GM18502 (cell line): ENCODE measurements around the gene SLC22A12.

Source experiments
- ATAC-seq: cut with Tn5 transposase; IDR thresholded peaks from one replicate; pipeline ENCODE4 v1.9.1; 2021; ENCODE audit warnings: mild to moderate bottlenecking; ENCODE audit not compliant: unreplicated experiment, poor library complexity

The SLC22A12 gene

GRCh38 chr11:64619811-64620380, 28.9 kb downstream of the SLC22A12 start:
- ATAC-seq: no peak

DNA sequence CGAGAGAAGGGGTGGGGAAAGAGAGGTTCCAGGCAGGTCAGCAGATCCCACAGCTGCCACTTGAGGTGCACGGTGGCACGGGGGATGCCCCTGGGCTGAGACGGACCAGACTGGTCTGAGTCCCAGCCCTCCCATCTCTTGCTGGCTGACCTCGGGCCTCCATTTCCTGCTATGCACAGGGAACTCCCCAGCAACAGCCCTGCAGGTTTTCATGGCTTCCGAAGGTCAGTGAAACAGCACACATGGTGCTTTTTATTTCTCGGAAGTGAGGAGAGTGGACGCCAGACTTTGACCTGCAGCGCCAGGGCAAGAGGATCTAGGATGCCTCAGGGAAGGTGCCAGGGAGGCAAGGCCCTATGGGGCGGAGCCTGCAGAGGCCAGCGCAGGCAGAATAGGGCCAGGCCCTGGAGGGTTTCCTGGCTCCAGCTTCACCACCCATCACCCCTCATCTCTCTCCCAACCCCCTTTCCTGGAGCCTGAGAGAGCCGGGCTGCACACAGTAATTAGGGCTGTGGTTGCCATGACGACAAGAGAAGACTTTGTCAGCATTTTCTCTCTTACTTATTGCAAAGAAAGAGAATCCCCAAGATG, 29.5 kb downstream of the SLC22A12 start:
- no peak for ATAC-seq

- ATAC-seq: no peak
These were observed 30.4 kb downstream of the SLC22A12 start for GRCh38 chr11:64621283-64622019.

DNA sequence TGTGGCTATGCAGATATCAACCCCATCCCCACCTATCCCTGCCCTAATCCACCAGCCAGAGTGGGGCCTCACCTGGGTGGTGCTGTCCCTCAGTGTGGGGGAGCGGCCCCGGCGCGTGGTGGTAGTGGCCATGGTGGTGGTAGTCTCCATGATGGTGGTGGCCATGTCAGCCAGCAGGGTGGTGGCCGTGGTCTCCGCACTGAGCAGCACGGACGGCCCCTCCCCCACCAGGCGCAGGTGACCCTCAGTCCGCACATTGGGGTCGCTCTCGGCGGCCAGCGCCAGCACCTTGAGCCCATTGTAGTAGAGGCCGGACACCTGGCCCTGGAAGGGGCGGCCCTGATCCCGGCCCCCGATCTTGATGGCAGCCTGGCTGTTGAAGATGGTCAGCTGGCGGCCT, 31.7 kb downstream of the SLC22A12 start:
- ATAC-seq: no peak

GRCh38 chr11:64624883-64625481, 34.0 kb downstream of the SLC22A12 start:
- no peak for ATAC-seq

DNA sequence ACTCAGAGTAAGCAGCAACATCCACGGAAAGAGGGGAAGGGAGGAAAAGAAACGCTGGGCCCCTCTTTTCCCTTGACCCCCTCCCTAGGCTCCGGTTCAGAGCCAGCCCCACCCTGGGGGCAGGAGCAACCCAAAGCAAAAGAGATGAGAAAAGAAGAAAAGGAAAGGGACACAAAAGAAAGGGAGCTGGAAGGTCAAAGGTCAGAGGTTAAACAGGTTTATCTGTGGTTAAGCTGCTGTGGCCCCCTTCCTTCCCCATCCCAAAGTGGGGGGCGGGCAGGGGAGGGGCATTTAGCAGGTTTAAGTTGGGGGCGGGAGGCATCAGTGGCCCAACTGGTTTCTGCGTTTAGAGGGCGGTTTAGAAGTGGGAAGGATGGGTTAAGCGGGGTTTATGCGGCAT, 35.6 kb downstream of the SLC22A12 start:
- ATAC-seq: no peak

DNA sequence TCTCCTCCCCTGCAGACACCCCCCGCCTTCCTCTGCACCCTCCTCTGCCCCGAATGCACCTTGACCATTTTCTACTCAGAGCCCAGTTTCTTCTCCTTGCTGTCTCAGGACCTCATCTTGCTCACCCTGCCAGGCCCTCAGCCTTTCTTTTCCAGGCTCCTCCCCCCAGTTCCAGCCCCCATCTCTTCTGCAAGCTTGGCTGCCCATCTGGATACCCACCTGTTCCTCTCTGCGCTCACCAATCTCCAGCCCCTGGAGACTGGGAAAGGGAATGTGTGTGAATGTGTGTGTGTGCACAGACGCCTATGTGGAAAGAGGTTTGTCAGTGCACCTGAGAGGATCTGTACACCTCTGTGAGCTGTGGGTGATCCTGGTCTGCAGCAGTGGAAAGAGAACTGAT, 36.4 kb downstream of the SLC22A12 start:
- no peak for ATAC-seq

GRCh38 chr11:64628596-64628995, 37.6 kb downstream of the SLC22A12 start:
- no peak for ATAC-seq

- no peak for ATAC-seq
These were observed 38.1 kb downstream of the SLC22A12 start for GRCh38 chr11:64629103-64629502.

- ATAC-seq: no peak
These were observed 39.0 kb downstream of the SLC22A12 start for GRCh38 chr11:64629796-64630562.

DNA sequence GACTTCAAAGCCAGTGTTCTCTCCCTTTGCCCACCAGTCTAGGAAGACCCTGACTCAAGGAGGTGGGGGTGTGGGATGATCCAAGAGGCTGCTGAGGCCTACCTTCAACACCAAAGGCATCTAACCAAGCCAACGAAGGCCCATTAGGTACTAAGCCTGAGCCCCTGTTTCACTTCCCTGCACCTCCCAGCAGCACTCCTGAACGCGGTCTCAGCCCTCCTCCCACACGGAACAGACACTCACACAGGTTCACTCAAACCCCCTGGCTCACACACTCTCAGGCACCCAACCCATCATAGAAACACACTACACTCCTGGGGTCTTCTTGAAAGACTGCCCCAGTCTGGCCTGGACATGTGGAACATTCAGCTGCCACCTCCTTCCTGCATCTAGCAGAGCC, 40.7 kb downstream of the SLC22A12 start:
- ATAC-seq: no peak

GRCh38 chr11:64632237-64632636, 41.2 kb downstream of the SLC22A12 start:
- ATAC-seq: no peak

- ATAC-seq: no peak
These were observed 41.6 kb downstream of the SLC22A12 start for GRCh38 chr11:64632654-64633053.

DNA sequence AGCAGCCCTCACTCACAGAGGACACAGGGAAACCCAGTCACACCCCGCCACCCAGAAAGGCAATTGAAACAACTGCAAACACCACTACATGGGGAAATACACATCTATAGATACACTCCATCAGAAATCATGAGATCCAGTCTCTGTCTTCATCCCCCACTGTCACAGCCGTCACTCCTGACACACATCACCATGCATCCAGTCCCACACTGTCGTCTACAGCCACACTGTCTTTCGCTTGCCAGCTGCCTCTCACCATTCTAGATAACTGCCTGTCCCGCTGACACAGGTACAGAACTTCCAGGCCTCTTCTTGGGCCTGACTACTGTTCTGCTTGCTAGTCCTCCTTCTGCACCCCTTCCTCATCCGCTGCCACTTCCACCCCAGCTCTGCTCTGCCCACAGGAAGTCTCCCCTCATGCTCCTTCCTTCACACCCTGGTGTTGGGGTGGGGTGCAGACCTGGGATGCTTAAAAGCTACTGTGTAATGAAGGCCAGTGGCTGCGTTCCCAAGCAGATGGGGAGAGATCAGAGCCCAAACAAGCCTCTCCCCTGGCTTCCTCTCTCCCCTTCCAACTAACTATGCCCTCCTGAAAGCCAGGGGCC, 42.6 kb downstream of the SLC22A12 start:
- no peak for ATAC-seq

GRCh38 chr11:64637334-64638017, 46.5 kb downstream of the SLC22A12 start:
- ATAC-seq: no peak

DNA sequence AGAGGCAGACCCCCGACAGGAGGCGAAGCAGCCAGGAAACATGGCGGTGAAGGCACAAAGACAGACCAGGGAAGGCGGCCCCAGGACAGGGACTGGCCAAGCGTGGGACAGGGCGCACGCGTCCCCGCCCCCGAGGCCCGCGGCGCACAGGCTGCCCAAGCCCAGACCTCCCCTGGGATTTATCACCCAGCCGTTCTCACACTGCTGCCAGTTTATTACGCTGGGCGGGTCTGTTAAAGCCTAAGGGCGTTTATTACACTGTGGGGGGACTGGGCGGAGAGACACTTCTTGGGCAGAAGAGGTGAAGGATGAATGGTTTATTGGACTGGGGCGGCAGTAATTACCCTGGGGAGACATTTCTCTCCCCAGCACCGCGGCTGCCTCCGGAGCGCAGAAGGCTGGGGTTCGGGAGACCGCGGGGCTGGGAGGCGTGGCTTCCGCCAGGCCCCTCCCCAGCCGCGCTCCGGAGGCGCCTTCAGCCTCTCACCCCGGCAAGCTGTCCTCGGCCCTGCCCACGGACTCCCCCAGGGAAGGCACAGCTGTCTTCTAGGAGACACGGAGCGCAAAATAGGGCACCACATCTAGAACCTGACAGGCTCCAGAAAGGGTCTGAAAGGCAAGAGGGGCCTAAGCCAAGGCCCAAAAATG, 47.1 kb downstream of the SLC22A12 start:
- no peak for ATAC-seq

DNA sequence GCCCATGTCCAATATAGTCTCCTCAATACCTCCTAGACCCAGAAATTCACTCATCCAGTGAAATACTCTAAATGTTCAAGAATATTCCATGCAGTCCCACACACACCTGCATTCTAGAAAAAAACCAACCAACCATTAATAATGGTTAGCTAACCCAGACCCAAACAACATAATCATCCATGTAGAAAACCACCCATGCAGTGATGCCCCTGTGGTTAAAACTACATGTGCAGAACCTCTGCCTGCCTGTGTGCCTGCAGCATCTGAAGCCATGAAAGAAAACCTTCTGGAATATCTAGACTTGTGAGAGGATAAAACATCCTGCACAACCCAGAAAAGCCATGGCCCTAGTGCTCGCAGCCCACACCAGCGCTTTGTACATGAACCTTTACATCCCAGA, 47.8 kb downstream of the SLC22A12 start:
- ATAC-seq: no peak

GRCh38 chr11:64639885-64640284, 48.9 kb downstream of the SLC22A12 start:
- no peak for ATAC-seq
